ENCODE results near the gene MAST1.

MAST1 gene

GRCh38 chr19:12838182-12838885 is at the start of gene MAST1:
TSS of gene MAST1 (plus strand) at chr19:12838515. CDS start at chr19:12838573, 58 bp downstream.
- peak within 1 kb of the TSS in 1 of 2 donors; percentile 38 for H3K4me3 ChIP-seq (ENCODE audit: low read depth in 1 of 2, low read length in 2 of 2)
- H3K27ac ChIP-seq (ENCODE audit: low read length): no peak within 1 kb of the TSS
- peaks cover 73% of the 10 kb centered on the region for H3K27me3 ChIP-seq (ENCODE audit: low read depth, low read length)
- no peaks in the 10 kb centered on the region for H3K36me3 ChIP-seq (ENCODE audit: control insufficient read depth in 1 of 2, insufficient read depth in 2 of 2, low read length in 2 of 2)
- peaks cover 0 to 31% of the 10 kb centered on the region in 2 donors for H3K4me1 ChIP-seq (ENCODE audit: control insufficient read depth in 1 of 2, insufficient read depth in 2 of 2, low read length in 2 of 2)
- H3K9me3 ChIP-seq (ENCODE audit: control insufficient read depth in 1 of 2, low read length in 2 of 2): no peaks in the 10 kb centered on the region

- no peaks in the 10 kb centered on the region for H3K9me3 ChIP-seq (ENCODE audit: control insufficient read depth in 1 of 2, low read length in 2 of 2)
- H3K27me3 ChIP-seq (ENCODE audit: low read depth, low read length): no peaks in the 10 kb centered on the region
- H3K36me3 ChIP-seq (ENCODE audit: control insufficient read depth in 1 of 2, insufficient read depth in 2 of 2, low read length in 2 of 2): peaks cover 0 to 13% of the 10 kb centered on the region in 2 donors
- H3K4me3 ChIP-seq (ENCODE audit: low read depth in 1 of 2, low read length in 2 of 2): peak overlapping the region; percentile 71 to 97
- H3K27ac ChIP-seq (ENCODE audit: low read length): peak overlapping the region; percentile 100
- H3K4me1 ChIP-seq (ENCODE audit: control insufficient read depth in 1 of 2, insufficient read depth in 2 of 2, low read length in 2 of 2): peaks cover 21 to 31% of the 10 kb centered on the region in 2 donors
Observed at GRCh38 chr19:12788682-12789097, 49.6 kb upstream of the MAST1 start.

GRCh38 chr19:12789098-12789903 is 49.0 kb upstream of the MAST1 start:
- H3K4me3 ChIP-seq (ENCODE audit: low read depth in 1 of 2, low read length in 2 of 2): peak overlapping the region; percentile 71 to 97
- H3K9me3 ChIP-seq (ENCODE audit: control insufficient read depth in 1 of 2, low read length in 2 of 2): no peaks in the 10 kb centered on the region
- H3K27me3 ChIP-seq (ENCODE audit: low read depth, low read length): no peaks in the 10 kb centered on the region
- peaks cover 18 to 28% of the 10 kb centered on the region in 2 donors for H3K4me1 ChIP-seq (ENCODE audit: control insufficient read depth in 1 of 2, insufficient read depth in 2 of 2, low read length in 2 of 2)
- H3K36me3 ChIP-seq (ENCODE audit: control insufficient read depth in 1 of 2, insufficient read depth in 2 of 2, low read length in 2 of 2): peaks cover 0 to 13% of the 10 kb centered on the region in 2 donors
- peak overlapping the region; percentile 100 for H3K27ac ChIP-seq (ENCODE audit: low read length)

- Histone ChIP-seq H3K27ac (ENCODE audit: low read length) (peak overlapping the region; percentile 99), H3K4me3 (ENCODE audit: low read depth in 1 of 2, low read length in 2 of 2) (peak overlapping the region; percentile 68 to 97), H3K4me1 (ENCODE audit: control insufficient read depth in 1 of 2, insufficient read depth in 2 of 2, low read length in 2 of 2) (peaks cover 18 to 23% of the 10 kb centered on the region in 2 donors), H3K36me3 (ENCODE audit: control insufficient read depth in 1 of 2, insufficient read depth in 2 of 2, low read length in 2 of 2) (peaks cover 0 to 13% of the 10 kb centered on the region in 2 donors), H3K9me3 (ENCODE audit: control insufficient read depth in 1 of 2, low read length in 2 of 2) (no peaks in the 10 kb centered on the region), H3K27me3 (ENCODE audit: low read depth, low read length) (no peaks in the 10 kb centered on the region)
Observed at GRCh38 chr19:12789904-12790619, 48.3 kb upstream of the MAST1 start.

GRCh38 chr19:12790628-12791344 is 47.5 kb upstream of the MAST1 start:
- Histone ChIP-seq H3K36me3 (ENCODE audit: control insufficient read depth in 1 of 2, insufficient read depth in 2 of 2, low read length in 2 of 2) (peaks cover 0 to 13% of the 10 kb centered on the region in 2 donors), H3K4me1 (ENCODE audit: control insufficient read depth in 1 of 2, insufficient read depth in 2 of 2, low read length in 2 of 2) (peaks cover 20% of the 10 kb centered on the region in 2 donors), H3K27ac (ENCODE audit: low read length) (peak overlapping the region; percentile 99), H3K27me3 (ENCODE audit: low read depth, low read length) (no peaks in the 10 kb centered on the region), H3K9me3 (ENCODE audit: control insufficient read depth in 1 of 2, low read length in 2 of 2) (no peaks in the 10 kb centered on the region), H3K4me3 (ENCODE audit: low read depth in 1 of 2, low read length in 2 of 2) (peak overlapping the region; percentile 68 to 97)

DNA sequence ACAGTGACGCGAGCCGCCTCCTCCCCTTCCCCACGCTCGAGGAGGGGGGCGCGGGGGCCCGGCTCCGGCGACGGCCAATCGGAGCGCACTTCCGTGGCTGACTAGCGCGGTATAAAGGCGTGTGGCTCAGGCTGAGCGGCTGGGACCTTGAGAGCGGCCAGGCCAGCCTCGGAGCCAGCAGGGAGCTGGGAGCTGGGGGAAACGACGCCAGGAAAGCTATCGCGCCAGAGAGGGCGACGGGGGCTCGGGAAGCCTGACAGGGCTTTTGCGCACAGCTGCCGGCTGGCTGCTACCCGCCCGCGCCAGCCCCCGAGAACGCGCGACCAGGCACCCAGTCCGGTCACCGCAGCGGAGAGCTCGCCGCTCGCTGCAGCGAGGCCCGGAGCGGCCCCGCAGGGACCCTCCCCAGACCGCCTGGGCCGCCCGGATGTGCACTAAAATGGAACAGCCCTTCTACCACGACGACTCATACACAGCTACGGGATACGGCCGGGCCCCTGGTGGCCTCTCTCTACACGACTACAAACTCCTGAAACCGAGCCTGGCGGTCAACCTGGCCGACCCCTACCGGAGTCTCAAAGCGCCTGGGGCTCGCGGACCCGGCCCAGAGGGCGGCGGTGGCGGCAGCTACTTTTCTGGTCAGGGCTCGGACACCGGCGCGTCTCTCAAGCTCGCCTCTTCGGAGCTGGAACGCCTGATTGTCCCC is 46.8 kb upstream of the MAST1 start, which contains the start of gene JUNB:
Gene JUNB (plus strand): TSS at position 142 of the 706 bp plus-strand sequence. CDS start 286 bp downstream, at position 428.
- Histone ChIP-seq H3K4me3 (ENCODE audit: low read depth in 1 of 2, low read length in 2 of 2) (peak within 1 kb of the TSS; percentile 68 to 97), H3K9me3 (ENCODE audit: control insufficient read depth in 1 of 2, low read length in 2 of 2) (no peaks in the 10 kb centered on the region), H3K27me3 (ENCODE audit: low read depth, low read length) (no peaks in the 10 kb centered on the region), H3K4me1 (ENCODE audit: control insufficient read depth in 1 of 2, insufficient read depth in 2 of 2, low read length in 2 of 2) (peaks cover 26 to 27% of the 10 kb centered on the region in 2 donors), H3K27ac (ENCODE audit: low read length) (peak within 1 kb of the TSS; percentile 99), H3K36me3 (ENCODE audit: control insufficient read depth in 1 of 2, insufficient read depth in 2 of 2, low read length in 2 of 2) (peaks cover 0 to 13% of the 10 kb centered on the region in 2 donors)

GRCh38 chr19:12792051-12792852 is 46.1 kb upstream of the MAST1 start:
- H3K27ac ChIP-seq (ENCODE audit: low read length): peak overlapping the region; percentile 99
- H3K4me3 ChIP-seq (ENCODE audit: low read depth in 1 of 2, low read length in 2 of 2): peak overlapping the region; percentile 68 to 97
- no peaks in the 10 kb centered on the region for H3K27me3 ChIP-seq (ENCODE audit: low read depth, low read length)
- H3K36me3 ChIP-seq (ENCODE audit: control insufficient read depth in 1 of 2, insufficient read depth in 2 of 2, low read length in 2 of 2): peaks cover 0 to 13% of the 10 kb centered on the region in 2 donors
- peaks cover 19 to 29% of the 10 kb centered on the region in 2 donors for H3K4me1 ChIP-seq (ENCODE audit: control insufficient read depth in 1 of 2, insufficient read depth in 2 of 2, low read length in 2 of 2)
- H3K9me3 ChIP-seq (ENCODE audit: control insufficient read depth in 1 of 2, low read length in 2 of 2): no peaks in the 10 kb centered on the region

- peaks cover 0 to 13% of the 10 kb centered on the region in 2 donors for H3K36me3 ChIP-seq (ENCODE audit: control insufficient read depth in 1 of 2, insufficient read depth in 2 of 2, low read length in 2 of 2)
- H3K4me3 ChIP-seq (ENCODE audit: low read depth in 1 of 2, low read length in 2 of 2): peak overlapping the region; percentile 68 to 97
- peak overlapping the region; percentile 99 for H3K27ac ChIP-seq (ENCODE audit: low read length)
- peaks cover 18 to 29% of the 10 kb centered on the region in 2 donors for H3K4me1 ChIP-seq (ENCODE audit: control insufficient read depth in 1 of 2, insufficient read depth in 2 of 2, low read length in 2 of 2)
- H3K27me3 ChIP-seq (ENCODE audit: low read depth, low read length): no peaks in the 10 kb centered on the region
- H3K9me3 ChIP-seq (ENCODE audit: control insufficient read depth in 1 of 2, low read length in 2 of 2): no peaks in the 10 kb centered on the region
Observed at GRCh38 chr19:12792853-12793289, 45.4 kb upstream of the MAST1 start.

GRCh38 chr19:12793290-12794195 is 44.8 kb upstream of the MAST1 start:
- Histone ChIP-seq H3K4me1 (ENCODE audit: control insufficient read depth in 1 of 2, insufficient read depth in 2 of 2, low read length in 2 of 2) (peaks cover 11 to 22% of the 10 kb centered on the region in 2 donors), H3K4me3 (ENCODE audit: low read depth in 1 of 2, low read length in 2 of 2) (peak overlapping the region; percentile 68 to 97), H3K9me3 (ENCODE audit: control insufficient read depth in 1 of 2, low read length in 2 of 2) (no peaks in the 10 kb centered on the region), H3K27me3 (ENCODE audit: low read depth, low read length) (no peaks in the 10 kb centered on the region), H3K27ac (ENCODE audit: low read length) (peak overlapping the region; percentile 99), H3K36me3 (ENCODE audit: control insufficient read depth in 1 of 2, insufficient read depth in 2 of 2, low read length in 2 of 2) (peaks cover 0 to 13% of the 10 kb centered on the region in 2 donors)

All from muscle layer of duodenum (tissue), 2 donors.